Vagina (tissue), 2 donors: ENCODE data around the gene EXOC6B. TPM values are rescaled to one million over a fixed set of nuclear protein-coding genes. Genes with fewer than 3 reads are reported as not detected.

Experiments
- DNase-seq, 2 donors: peaks; one replicate each; pipeline ENCODE4 v3.0.0-alpha.2; 2017; ENCODE audit errors: extremely low spot score in 2 of 2
- H3K27ac ChIP-seq: fragments of 200-600 bp; sonication (generic); one replicate; pipeline ENCODE4 v1.5.1; 2019
- H3K27me3 ChIP-seq: fragments of 200-600 bp; sonication (generic); one replicate; pipeline ENCODE4 v1.5.1; 2019
- H3K36me3 ChIP-seq, 2 donors: fragments of 200-600 bp; sonication (generic); one replicate each; pipeline ENCODE4 v1.5.1; 2017 to 2019
- H3K4me1 ChIP-seq: fragments of 200-600 bp; sonication (generic); one replicate; pipeline ENCODE4 v1.5.1; 2019
- H3K4me3 ChIP-seq, 2 donors: fragments of 200-600 bp; sonication (generic); 1 replicate in 1 of 2; 2 replicates in 1 of 2; pipeline ENCODE4 v1.5.1; 2016 to 2019
- H3K9me3 ChIP-seq: fragments of 200-600 bp; sonication (generic); one replicate; pipeline ENCODE4 v1.5.1; 2019
- POLR2A ChIP-seq, 2 donors: fragments of 450-650 bp; IDR thresholded peaks; one replicate each; pipeline ENCODE4 v1.6.1; 2017; ENCODE audit warnings: antibody characterized with exemption in 2 of 2, mild to moderate bottlenecking in 2 of 2, moderate library complexity in 2 of 2
- POLR2AphosphoS5 ChIP-seq, 2 donors: sonication (generic); formaldehyde crosslinking; IDR thresholded peaks; one replicate each; pipeline ENCODE4 v1.9.0; 2017; ENCODE audit warnings: antibody characterized with exemption in 2 of 2, mild to moderate bottlenecking in 2 of 2, low read depth in 1 of 2; ENCODE audit not compliant: insufficient read depth in 1 of 2
- intact Hi-C: fragments of 100-400 bp; cut with DNase I; formaldehyde crosslinking; loops from one replicate; pipeline ENCODE4 v1.15.1; 2023
- total RNA-seq: library from RNA; depleted of rRNA; stranded (reverse); fragments of >200 nt; gene quantifications from one replicate; pipeline ENCODE4 v1.2.3, GENCODE V29; 2016
- TF ChIP-seq, protein P1 (sequence below), 3 experiments: fragments of 450-650 bp in 2 of 3; fragments of 200-600 bp in 1 of 3; sonication (generic) in 1 of 3; IDR thresholded peaks; one replicate each; pipeline ENCODE4 v1.5.1; 2017 to 2019; ENCODE audit warnings: antibody characterized with exemption in 3 of 3, mild to moderate bottlenecking in 2 of 3, moderate library complexity in 2 of 3

Gene EXOC6B
- total RNA-seq, 1 donor from 2014 or later: 41.5 TPM

- Histone ChIP-seq H3K4me3 (no peak overlapping the region), H3K36me3 (no peaks in the 10 kb centered on the region), H3K4me1 (no peaks in the 10 kb centered on the region), H3K27me3 (no peaks in the 10 kb centered on the region), H3K27ac (no peak overlapping the region), H3K9me3 (no peaks in the 10 kb centered on the region)
- intact Hi-C loops: no loop called here
- no peak for DNase-seq
- TF ChIP-seq, protein P1, sequence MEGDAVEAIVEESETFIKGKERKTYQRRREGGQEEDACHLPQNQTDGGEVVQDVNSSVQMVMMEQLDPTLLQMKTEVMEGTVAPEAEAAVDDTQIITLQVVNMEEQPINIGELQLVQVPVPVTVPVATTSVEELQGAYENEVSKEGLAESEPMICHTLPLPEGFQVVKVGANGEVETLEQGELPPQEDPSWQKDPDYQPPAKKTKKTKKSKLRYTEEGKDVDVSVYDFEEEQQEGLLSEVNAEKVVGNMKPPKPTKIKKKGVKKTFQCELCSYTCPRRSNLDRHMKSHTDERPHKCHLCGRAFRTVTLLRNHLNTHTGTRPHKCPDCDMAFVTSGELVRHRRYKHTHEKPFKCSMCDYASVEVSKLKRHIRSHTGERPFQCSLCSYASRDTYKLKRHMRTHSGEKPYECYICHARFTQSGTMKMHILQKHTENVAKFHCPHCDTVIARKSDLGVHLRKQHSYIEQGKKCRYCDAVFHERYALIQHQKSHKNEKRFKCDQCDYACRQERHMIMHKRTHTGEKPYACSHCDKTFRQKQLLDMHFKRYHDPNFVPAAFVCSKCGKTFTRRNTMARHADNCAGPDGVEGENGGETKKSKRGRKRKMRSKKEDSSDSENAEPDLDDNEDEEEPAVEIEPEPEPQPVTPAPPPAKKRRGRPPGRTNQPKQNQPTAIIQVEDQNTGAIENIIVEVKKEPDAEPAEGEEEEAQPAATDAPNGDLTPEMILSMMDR (IDR thresholded peaks at IDR 0.05): no peak
- no peak for TF ChIP-seq POLR2AphosphoS5 (IDR thresholded peaks at IDR 0.05; ENCODE audit: insufficient read depth in 1 of 2, low read depth in 1 of 2)
- TF ChIP-seq POLR2A (IDR thresholded peaks at IDR 0.05): no peak
Measured at GRCh38 chr2:72316774-72317173, 509.1 kb downstream of the EXOC6B start.

GRCh38 chr2:72300147-72300684 is 525.6 kb downstream of the EXOC6B start:
- intact Hi-C loops: no loop called here
- Histone ChIP-seq H3K36me3 (no peaks in the 10 kb centered on the region), H3K27me3 (no peaks in the 10 kb centered on the region), H3K4me3 (no peak overlapping the region), H3K9me3 (no peaks in the 10 kb centered on the region), H3K27ac (no peak overlapping the region), H3K4me1 (no peaks in the 10 kb centered on the region)
- TF ChIP-seq POLR2AphosphoS5 (IDR thresholded peaks at IDR 0.05; ENCODE audit: insufficient read depth in 1 of 2, low read depth in 1 of 2) (no peak), POLR2A (IDR thresholded peaks at IDR 0.05) (no peak)
- TF ChIP-seq, protein P1 (IDR thresholded peaks at IDR 0.05): no peak
- DNase-seq: no peak

DNA sequence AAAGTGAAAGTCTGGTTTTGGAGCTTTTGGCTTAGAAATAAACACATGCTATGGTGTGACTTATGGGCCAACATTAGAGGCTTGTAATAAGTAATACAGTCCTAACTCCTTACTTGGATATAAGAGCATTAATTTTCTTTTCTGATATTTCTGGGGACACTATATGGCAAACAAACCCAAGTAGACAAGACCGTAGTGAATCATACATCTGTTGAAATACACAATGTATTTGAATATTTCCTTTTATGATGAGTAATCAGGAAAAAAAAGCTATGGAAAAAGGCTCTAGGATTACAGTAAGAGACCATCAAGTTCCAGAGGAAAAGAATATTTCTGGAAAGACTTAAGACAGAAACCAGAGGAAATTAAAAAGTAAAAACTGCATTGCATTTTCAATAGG is 532.2 kb downstream of the EXOC6B start:
- DNase-seq: no peak
- no peaks in the 10 kb centered on the region for H3K36me3 ChIP-seq
- intact Hi-C loops: no loop called here
- no peak overlapping the region for H3K4me3 ChIP-seq
- H3K27ac ChIP-seq: no peak overlapping the region
- H3K27me3 ChIP-seq: no peaks in the 10 kb centered on the region
- no peaks in the 10 kb centered on the region for H3K4me1 ChIP-seq
- TF ChIP-seq POLR2A (IDR thresholded peaks at IDR 0.05): no peak
- TF ChIP-seq POLR2AphosphoS5 (IDR thresholded peaks at IDR 0.05; ENCODE audit: insufficient read depth in 1 of 2, low read depth in 1 of 2): no peak
- TF ChIP-seq, protein P1 (IDR thresholded peaks at IDR 0.05): no peak
- H3K9me3 ChIP-seq: no peaks in the 10 kb centered on the region

DNA sequence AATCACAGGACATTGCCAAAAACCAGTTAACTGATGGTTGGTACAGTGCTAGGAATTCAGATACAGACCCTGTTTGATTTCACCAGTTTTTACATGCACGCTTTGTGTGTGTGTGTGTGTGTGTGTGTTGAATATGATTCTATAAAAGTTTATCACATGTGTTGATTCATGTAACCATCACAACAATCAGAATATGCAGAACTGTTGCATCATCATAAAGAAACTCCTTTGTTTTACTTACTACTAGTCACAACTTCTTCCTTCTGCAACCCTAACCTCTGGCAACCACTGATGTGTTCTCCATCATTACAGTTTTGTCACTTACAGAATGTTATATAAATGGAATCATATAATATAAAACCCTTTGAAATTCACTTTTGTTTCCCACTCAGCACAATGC is 533.4 kb downstream of the EXOC6B start:
- H3K9me3 ChIP-seq: no peaks in the 10 kb centered on the region
- no peak overlapping the region for H3K27ac ChIP-seq
- intact Hi-C loops: no loop called here
- no peaks in the 10 kb centered on the region for H3K36me3 ChIP-seq
- no peak overlapping the region for H3K4me3 ChIP-seq
- no peaks in the 10 kb centered on the region for H3K4me1 ChIP-seq
- no peaks in the 10 kb centered on the region for H3K27me3 ChIP-seq
- TF ChIP-seq, protein P1 (IDR thresholded peaks at IDR 0.05): no peak
- TF ChIP-seq POLR2AphosphoS5 (IDR thresholded peaks at IDR 0.05; ENCODE audit: insufficient read depth in 1 of 2, low read depth in 1 of 2) (no peak), POLR2A (IDR thresholded peaks at IDR 0.05) (no peak)
- no peak for DNase-seq

DNA sequence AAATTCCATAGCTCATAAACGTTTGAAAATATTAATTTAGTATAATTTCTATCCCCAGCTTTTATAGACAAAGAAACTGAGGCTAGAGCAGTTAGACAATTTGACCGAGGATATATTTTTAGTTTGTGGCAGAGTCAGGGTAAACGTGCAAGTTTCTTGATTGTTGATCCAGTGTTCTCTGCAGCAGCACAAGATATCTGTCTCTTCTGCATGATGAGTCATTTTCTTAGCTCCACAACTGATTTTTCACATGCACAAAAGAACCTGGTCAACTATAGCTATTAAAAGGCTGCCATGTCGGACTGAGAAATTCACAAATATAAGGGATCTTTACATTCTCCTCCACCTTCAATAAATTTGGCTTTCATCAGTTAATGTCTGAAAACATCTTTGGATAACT is 534.8 kb downstream of the EXOC6B start:
- DNase-seq: no peak
- Histone ChIP-seq H3K36me3 (no peaks in the 10 kb centered on the region), H3K4me3 (no peak overlapping the region), H3K9me3 (no peaks in the 10 kb centered on the region), H3K27ac (no peak overlapping the region), H3K4me1 (no peaks in the 10 kb centered on the region), H3K27me3 (no peaks in the 10 kb centered on the region)
- intact Hi-C loops: no loop called here
- TF ChIP-seq, protein P1 (IDR thresholded peaks at IDR 0.05): no peak
- no peak for TF ChIP-seq POLR2A (IDR thresholded peaks at IDR 0.05)
- TF ChIP-seq POLR2AphosphoS5 (IDR thresholded peaks at IDR 0.05; ENCODE audit: insufficient read depth in 1 of 2, low read depth in 1 of 2): no peak
